Endothelial cell of coronary artery (primary cell): Measurements from ENCODE around the gene CRYZL1. TPM values are rescaled to one million over a fixed set of nuclear protein-coding genes. Genes with fewer than 3 reads are reported as not detected.

Experiments used
- total RNA-seq: library from RNA; depleted of rRNA; stranded (reverse); fragments of >200 nt; gene quantifications from 2 replicates; pipeline ENCODE4 v1.2.3, GENCODE V29; 2014

CRYZL1 gene
- total RNA-seq: 31.8 and 37.6 TPM in 2 replicates

GRCh38 chr21:33641352-33642026 lies at the start of gene CRYZL1:
Gene CRYZL1, minus strand, starts transcription at chr21:33641741. Its CDS starts 10,190 bp downstream, at chr21:33631551.

DNA sequence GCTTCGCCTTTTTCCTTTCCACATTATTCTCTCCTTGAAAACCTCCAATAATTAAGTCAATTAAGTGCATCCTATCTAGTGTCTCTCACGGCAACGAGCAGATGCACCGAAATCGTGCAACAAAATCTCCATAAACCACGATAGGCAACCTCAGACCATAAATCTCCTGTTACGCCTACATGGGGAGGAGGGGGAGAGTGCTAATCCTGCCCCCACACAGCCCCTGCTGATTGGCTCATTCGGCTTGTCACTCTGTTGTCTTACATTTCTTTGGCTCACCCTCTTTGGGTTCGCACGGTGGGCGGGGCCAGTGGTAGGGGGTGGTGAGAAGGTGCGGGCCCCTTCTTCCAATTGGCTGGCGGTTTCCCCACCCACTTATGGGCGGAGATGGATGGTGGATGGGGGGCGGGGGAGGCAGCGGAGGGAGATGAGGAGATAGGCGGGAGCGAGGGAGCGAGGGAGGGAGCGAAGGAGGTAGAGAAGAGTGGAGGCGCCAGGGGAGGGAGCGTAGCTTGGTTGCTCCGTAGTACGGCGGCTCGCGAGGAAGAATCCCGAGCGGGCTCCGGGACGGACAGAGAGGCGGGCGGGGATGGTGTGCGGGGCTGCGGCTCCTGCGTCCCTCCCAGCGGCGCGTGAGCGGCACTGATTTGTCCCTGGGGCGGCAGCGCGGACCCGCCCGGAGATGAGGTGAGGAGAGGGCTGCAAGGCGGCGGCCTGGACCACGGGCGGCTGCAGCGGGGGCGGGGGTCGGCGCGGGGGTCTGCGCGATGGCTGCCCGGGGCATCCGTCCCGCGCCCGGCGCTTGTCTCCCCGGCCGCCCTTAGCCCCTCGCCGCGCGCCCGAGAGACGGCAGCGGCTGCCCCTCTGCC lies 720 bp upstream of the CRYZL1 start, which contains the start of gene ITSN1:
Gene ITSN1 (plus strand): TSS at position 475 of the 869 bp plus-strand sequence. CDS start 76,328 bp downstream, outside the sequence.

DNA sequence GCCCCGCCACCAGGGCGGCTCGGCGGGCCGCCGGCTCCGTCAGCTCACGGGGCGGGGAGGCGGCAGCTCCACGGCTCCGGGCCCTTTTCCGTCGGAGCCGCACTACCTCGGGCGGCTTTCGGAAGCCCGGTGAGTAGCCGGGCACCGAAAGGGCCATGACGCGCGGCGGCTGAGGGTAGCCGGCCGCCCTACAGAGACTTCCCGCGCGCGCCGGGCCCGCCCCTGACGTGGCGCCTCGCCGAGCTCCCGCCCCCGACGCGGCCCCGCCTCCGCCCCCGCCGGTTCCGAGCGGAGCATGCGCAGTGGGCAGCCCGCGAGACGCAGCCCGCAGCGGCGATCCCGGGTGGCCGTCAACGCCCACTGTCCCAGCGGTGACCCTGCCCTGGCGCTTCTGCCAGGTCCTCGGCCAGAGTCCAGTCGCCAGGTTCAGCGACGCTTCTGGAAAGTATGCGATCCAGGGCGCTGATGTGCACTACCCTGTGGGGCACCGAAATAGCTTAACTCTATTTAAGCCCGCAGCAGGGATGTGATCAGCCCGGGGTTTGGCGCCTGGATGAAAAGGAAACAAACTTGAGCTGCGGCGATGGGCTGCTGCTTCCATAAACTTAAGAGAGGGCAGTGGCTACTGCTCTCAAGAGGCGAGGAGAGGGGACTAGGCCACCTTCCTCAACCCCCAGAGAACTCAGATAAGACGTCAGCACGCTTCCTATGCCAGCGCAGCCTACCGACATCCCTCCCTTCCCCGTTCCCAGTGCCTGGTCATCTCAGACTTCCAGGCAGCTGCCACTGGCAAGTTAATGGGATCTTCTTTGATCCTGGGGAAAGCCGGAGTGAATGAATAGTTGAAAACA lies 52.8 kb downstream of the CRYZL1 start, which contains the start of gene DONSON:
Gene DONSON (minus strand): TSS at position 200 of the 851 bp plus-strand sequence. CDS start 43 bp downstream, at position 157.

GRCh38 chr21:33542640-33543504 lies 98.7 kb downstream of the CRYZL1 start, which contains the start of gene SON:
Gene SON, plus strand, starts transcription at chr21:33543038. Its CDS starts 55 bp downstream, at chr21:33543093.

GRCh38 chr21:33541756-33542639 lies 99.5 kb downstream of the CRYZL1 start, which contains the start of gene GART:
Gene GART, minus strand, starts transcription at chr21:33542117. Its CDS starts 2,802 bp downstream, at chr21:33539315.

Other genes with a start within 250 kb of the CRYZL1 start
- 35.9 and 64.9 TPM in 2 replicates for gene IFNGR2, start 238.3 kb downstream of the CRYZL1 start, total RNA-seq
- 16.7 and 22.4 TPM in 2 replicates for gene TMEM50B, start 161.8 kb downstream of the CRYZL1 start, total RNA-seq
- 0.90 and 0.94 TPM in 2 replicates for gene DNAJC28, start 150.0 kb downstream of the CRYZL1 start, total RNA-seq
- gene GART, start 99.6 kb downstream of the CRYZL1 start, total RNA-seq: 63.1 and 72.1 TPM in 2 replicates
- gene SON, start 98.7 kb downstream of the CRYZL1 start, total RNA-seq: 128 and 152 TPM in 2 replicates
- 11.8 and 13.2 TPM in 2 replicates for gene DONSON, start 53.1 kb downstream of the CRYZL1 start, total RNA-seq
- 49.2 and 85.7 TPM in 2 replicates for gene ITSN1, start 760 bp upstream of the CRYZL1 start, total RNA-seq